HepG2 (cell line): ENCODE data around the gene MIDN. TPM values are rescaled to one million over a fixed set of nuclear protein-coding genes. Genes with fewer than 3 reads are reported as not detected.

Source experiments
- BATF2 ChIP-seq: sonication (generic); formaldehyde crosslinking; IDR thresholded peaks from 2 replicates; pipeline ENCODE4 v1.8.0; 2022; ENCODE audit warnings: mild to moderate bottlenecking, missing genetic modification reagents, moderate library complexity
- ELF3 ChIP-seq: IDR thresholded peaks from 2 replicates; pipeline ENCODE4 v1.6.1; 2016; ENCODE audit warnings: missing genetic modification reagents, missing compliant biosample characterization
- HNF1B ChIP-seq: sonication (generic); formaldehyde crosslinking; IDR thresholded peaks from 2 replicates; pipeline ENCODE4 v1.5.1; 2020; ENCODE audit warnings: mild to moderate bottlenecking, moderate library complexity, missing genetic modification reagents
- KDM4B ChIP-seq: sonication (generic); formaldehyde crosslinking; IDR thresholded peaks from 2 replicates; pipeline ENCODE4 v1.4.0; 2020; ENCODE audit warnings: missing genetic modification reagents
- MYC ChIP-seq: sonication (generic); formaldehyde crosslinking; IDR thresholded peaks from 2 replicates; pipeline ENCODE4 v1.9.0; 2021; ENCODE audit warnings: missing genetic modification reagents, borderline replicate concordance
- SALL2 ChIP-seq: sonication (generic); formaldehyde crosslinking; IDR thresholded peaks from 2 replicates; pipeline ENCODE4 v1.8.1; 2023; ENCODE audit warnings: mild to moderate bottlenecking, missing genetic modification reagents, inconsistent platforms
- TAF15 ChIP-seq: fragments of 200-400 bp; formaldehyde crosslinking; IDR thresholded peaks from one replicate; pipeline ENCODE4 v1.6.1; 2018; ENCODE audit warnings: mild to moderate bottlenecking, low read depth, low read length; ENCODE audit not compliant: poor library complexity, severe bottlenecking
- THAP11 ChIP-seq: IDR thresholded peaks from 2 replicates; pipeline ENCODE4 v1.6.1; 2016; ENCODE audit warnings: missing biosample characterization, missing genetic modification reagents
- ZBTB49 ChIP-seq: sonication (generic); formaldehyde crosslinking; IDR thresholded peaks from 2 replicates; pipeline ENCODE4 v1.4.0; 2020; ENCODE audit warnings: missing genetic modification reagents, borderline replicate concordance
- ZNF142 ChIP-seq: sonication (generic); formaldehyde crosslinking; IDR thresholded peaks from 2 replicates; pipeline ENCODE4 v1.4.0; 2020; ENCODE audit warnings: missing genetic modification reagents
- ZNF616 ChIP-seq: sonication (generic); formaldehyde crosslinking; IDR thresholded peaks from 2 replicates; pipeline ENCODE4 v1.5.0; 2020; ENCODE audit warnings: low read depth, mild to moderate bottlenecking, missing genetic modification reagents
- ZNF687 ChIP-seq: sonication (generic); formaldehyde crosslinking; IDR thresholded peaks from 2 replicates; pipeline ENCODE4 v1.5.1; 2020; ENCODE audit warnings: mild to moderate bottlenecking, missing genetic modification reagents, moderate library complexity
- ZNF724P ChIP-seq: sonication (generic); formaldehyde crosslinking; IDR thresholded peaks from 2 replicates; pipeline ENCODE4 v1.8.0; 2022; ENCODE audit warnings: missing genetic modification reagents, borderline replicate concordance
- ZNF773 ChIP-seq: sonication (generic); formaldehyde crosslinking; IDR thresholded peaks from 2 replicates; pipeline ENCODE4 v1.4.0; 2020; ENCODE audit warnings: missing genetic modification reagents, borderline replicate concordance
- polyA plus RNA-seq, 8 experiments: library from polyadenylated mRNA; depleted of rRNA in 3 of 8; stranded (reverse) in 7 of 8; unstranded in 1 of 8; fragments of >200 nt; fragmentation: Illumina TruSeq in 4 of 8; extraction: Trizol in 4 of 8; gene quantifications; 2 replicates each; pipeline versions ENCODE4 v1.2.1 to v1.2.3, GENCODE V29; 2011 to 2016; ENCODE audit warnings: low read depth in 4 of 8, missing spikeins in 1 of 8, mixed read lengths in 1 of 8; ENCODE audit not compliant: insufficient read depth in 1 of 8
- total RNA-seq, 5 experiments: library from RNA; depleted of rRNA; stranded (reverse); fragments of >200 nt; fragmentation: Illumina TruSeq; extraction: Trizol; gene quantifications; 2 replicates each; pipeline ENCODE4 v1.2.3, GENCODE V29; 2016; ENCODE audit warnings: low read depth in 1 of 5

The MIDN gene
- total and polyA plus RNA-seq, 2 of the 13 experiments (the other 11 are each of a cell fraction or from before 2014, with no cell fraction given): 8.4 to 18.0 TPM

- TF ChIP-seq ZNF142 (CRISPR knock-in tag) (no peak), TAF15 (no peak), MYC (CRISPR knock-in tag) (0 out of 2 replicates have a peak, but pooled peaks have one; percentile 10), BATF2 (CRISPR knock-in tag) (no peak), THAP11 (CRISPR knock-in tag) (peak; percentile 55; the same call in 1 of the 2 replicates), ELF3 (CRISPR knock-in tag) (peak; percentile 39; the same call in 1 of the 2 replicates), ZNF773 (CRISPR knock-in tag) (no peak), ZNF687 (CRISPR knock-in tag) (peak; percentile 71), SALL2 (no peak), ZNF616 (CRISPR knock-in tag) (no peak), KDM4B (CRISPR knock-in tag) (peak; percentile 20; the same call in 1 of the 2 replicates), HNF1B (CRISPR knock-in tag) (peak; percentile 64), ZBTB49 (CRISPR knock-in tag) (no peak), ZNF724P (CRISPR knock-in tag) (no peak)
These were observed 5.2 kb downstream of the MIDN start (continued) for GRCh38 chr19:1253514-1254080.
